Body of pancreas (tissue), 4 donors: ENCODE measurements around the gene GDPD5.

ENCODE experiments used
- POLR2A ChIP-seq, 3 donors: fragments of 450-650 bp; IDR thresholded peaks; one replicate each; pipeline ENCODE4 v1.6.1; 2016; ENCODE audit warnings: antibody characterized with exemption in 3 of 3, mild to moderate bottlenecking in 2 of 3
- TF ChIP-seq, protein P1 (sequence below), 7 experiments: fragments of 450-650 bp in 4 of 7; fragments of 200-600 bp in 3 of 7; sonication (generic) in 3 of 7; IDR thresholded peaks; one replicate each; pipeline ENCODE4 v1.5.1; 2016 to 2019; ENCODE audit warnings: antibody characterized with exemption in 7 of 7

DNA sequence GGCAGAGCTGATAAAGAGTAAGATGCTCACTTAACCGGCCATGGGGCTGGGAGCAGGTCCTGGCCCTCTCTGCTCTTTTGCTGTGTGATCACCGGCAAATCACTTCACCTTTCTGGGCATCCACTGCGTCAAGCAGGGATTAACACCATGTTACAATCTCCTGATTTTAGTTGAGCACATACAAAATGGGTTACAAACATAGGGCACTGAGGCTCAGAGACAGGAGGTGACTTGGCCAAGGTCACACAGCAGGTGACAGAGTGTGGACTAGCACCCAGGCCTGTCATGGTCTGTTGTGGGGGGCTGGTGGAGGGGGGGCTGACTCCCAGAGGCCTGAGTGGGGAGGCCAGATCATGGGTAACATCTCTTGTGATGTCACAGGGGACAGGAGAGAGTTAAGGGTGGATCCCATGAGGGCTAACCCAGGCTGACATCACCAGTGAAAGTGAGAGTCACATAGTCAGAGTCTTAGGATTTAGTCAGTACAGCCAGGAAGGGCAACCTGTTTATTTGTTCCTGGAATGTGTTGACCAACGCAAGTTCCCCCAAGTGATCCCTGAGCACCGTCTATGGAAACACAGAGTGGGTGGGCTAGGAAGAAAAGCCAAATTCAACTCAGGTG is 27.8 kb downstream of the GDPD5 start:
- TF ChIP-seq, protein P1, sequence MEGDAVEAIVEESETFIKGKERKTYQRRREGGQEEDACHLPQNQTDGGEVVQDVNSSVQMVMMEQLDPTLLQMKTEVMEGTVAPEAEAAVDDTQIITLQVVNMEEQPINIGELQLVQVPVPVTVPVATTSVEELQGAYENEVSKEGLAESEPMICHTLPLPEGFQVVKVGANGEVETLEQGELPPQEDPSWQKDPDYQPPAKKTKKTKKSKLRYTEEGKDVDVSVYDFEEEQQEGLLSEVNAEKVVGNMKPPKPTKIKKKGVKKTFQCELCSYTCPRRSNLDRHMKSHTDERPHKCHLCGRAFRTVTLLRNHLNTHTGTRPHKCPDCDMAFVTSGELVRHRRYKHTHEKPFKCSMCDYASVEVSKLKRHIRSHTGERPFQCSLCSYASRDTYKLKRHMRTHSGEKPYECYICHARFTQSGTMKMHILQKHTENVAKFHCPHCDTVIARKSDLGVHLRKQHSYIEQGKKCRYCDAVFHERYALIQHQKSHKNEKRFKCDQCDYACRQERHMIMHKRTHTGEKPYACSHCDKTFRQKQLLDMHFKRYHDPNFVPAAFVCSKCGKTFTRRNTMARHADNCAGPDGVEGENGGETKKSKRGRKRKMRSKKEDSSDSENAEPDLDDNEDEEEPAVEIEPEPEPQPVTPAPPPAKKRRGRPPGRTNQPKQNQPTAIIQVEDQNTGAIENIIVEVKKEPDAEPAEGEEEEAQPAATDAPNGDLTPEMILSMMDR (IDR thresholded peaks at IDR 0.05): no peak
- no peak for TF ChIP-seq POLR2A (IDR thresholded peaks at IDR 0.05)
